HG03025 (cell line): ENCODE measurements around the gene MCF2L.
"Not testable (repeated sequence)": the region's sequence is repeated elsewhere in the genome, so short reads cannot be mapped to it uniquely, and the experiment has no call there.

Experiments
- ATAC-seq: cut with Tn5 transposase; IDR thresholded peaks from one replicate; pipeline ENCODE4 v1.9.1; 2021; ENCODE audit warnings: mild to moderate bottlenecking, moderate library complexity; ENCODE audit not compliant: unreplicated experiment, low FRiP score

The MCF2L gene

GRCh38 chr13:112968910-112969691, at the start of gene MCF2L:
MCF2L (plus strand) TSS chr13:112969214; CDS start chr13:112969380, 166 bp downstream.
- ATAC-seq = no peak

GRCh38 chr13:112923962-112924361, 45.1 kb upstream of the MCF2L start:
- ATAC-seq = no peak

- no peak for ATAC-seq
Observed at GRCh38 chr13:112924365-112924764, 44.6 kb upstream of the MCF2L start.

- ATAC-seq = no peak
Observed at GRCh38 chr13:112926003-112926402, 43.0 kb upstream of the MCF2L start.

GRCh38 chr13:112926993-112927392, 42.0 kb upstream of the MCF2L start:
- no peak for ATAC-seq

- no peak for ATAC-seq
Observed at GRCh38 chr13:112928020-112928971, 40.7 kb upstream of the MCF2L start.

GRCh38 chr13:112928972-112929782, 39.8 kb upstream of the MCF2L start:
- no peak for ATAC-seq

GRCh38 chr13:112929783-112930055, 39.3 kb upstream of the MCF2L start:
- no peak for ATAC-seq

GRCh38 chr13:112930192-112930591, 38.8 kb upstream of the MCF2L start:
- no peak for ATAC-seq

- ATAC-seq = no peak
Observed at GRCh38 chr13:112931028-112931934, 37.7 kb upstream of the MCF2L start.

- no peak for ATAC-seq
Observed at GRCh38 chr13:112932971-112933370, 36.0 kb upstream of the MCF2L start.

GRCh38 chr13:112933649-112934048, 35.4 kb upstream of the MCF2L start:
- no peak for ATAC-seq

GRCh38 chr13:112934078-112934477, 34.9 kb upstream of the MCF2L start:
- ATAC-seq = no peak

GRCh38 chr13:112938680-112939079, 30.3 kb upstream of the MCF2L start:
- no peak for ATAC-seq

- no peak for ATAC-seq
Observed at GRCh38 chr13:112940236-112940635, 28.8 kb upstream of the MCF2L start.

GRCh38 chr13:112941349-112941748, 27.7 kb upstream of the MCF2L start:
- ATAC-seq = no peak

GRCh38 chr13:112941765-112942164, 27.2 kb upstream of the MCF2L start:
- ATAC-seq = not testable (repeated sequence)

GRCh38 chr13:112942689-112943308, 26.2 kb upstream of the MCF2L start:
- peak; percentile 93 for ATAC-seq
